HFFc6 (cell line): ENCODE measurements around the gene COX4I1. TPM values are rescaled to one million over a fixed set of nuclear protein-coding genes. Genes with fewer than 3 reads are reported as not detected.

Experiments used
- DNase-seq: peaks from one replicate; pipeline ENCODE4 v3.0.0-alpha.2; 2018
- H3K27ac Mint-ChIP-seq: 2 replicates; pipeline ENCODE4 v1.8.0; 2020; ENCODE audit warnings: mild to moderate bottlenecking, mixed read lengths
- H3K27me3 Mint-ChIP-seq: 2 replicates; pipeline ENCODE4 v1.8.0; 2021; ENCODE audit warnings: mild to moderate bottlenecking, moderate library complexity, mixed read lengths; ENCODE audit not compliant: insufficient read depth
- H3K36me3 Mint-ChIP-seq: 2 replicates; pipeline ENCODE4 v1.8.0; 2021; ENCODE audit warnings: low read depth, mixed read lengths
- H3K4me1 Mint-ChIP-seq: 2 replicates; pipeline ENCODE4 v1.8.0; 2020; ENCODE audit warnings: low read depth, mixed read lengths
- H3K4me3 Mint-ChIP-seq: 2 replicates; pipeline ENCODE4 v1.8.0; 2020; ENCODE audit warnings: mild to moderate bottlenecking, moderate library complexity, mixed read lengths
- H3K9me3 Mint-ChIP-seq: 2 replicates; pipeline ENCODE4 v1.8.0; 2020; ENCODE audit warnings: mild to moderate bottlenecking, mixed read lengths
- CTCF ChIP-seq: fragments of 200-600 bp; sonication (generic); IDR thresholded peaks from 2 replicates; pipeline ENCODE4 v1.5.0; 2021; ENCODE audit warnings: antibody characterized with exemption, mild to moderate bottlenecking
- long read RNA-seq: library from polyadenylated mRNA; unstranded; transcript quantifications from one replicate; pipeline ENCODE4 v2.0.0, GENCODE V29; 2019
- total RNA-seq, 6 experiments: library from RNA; stranded (reverse); fragmentation: NEBNext Ultra II Directional; extraction: Animal tissue kit (Norgen Biotek cat#: 25700); gene quantifications; 2 replicates in 1 of 6; 3 replicates in 5 of 6; pipeline ENCODE4 v1.2.3, GENCODE V29; 2021

The COX4I1 gene
- 100 to 1,000 TPM; 427 to 518 (median 497) TPM for total RNA-seq
- long read RNA-seq, transcript COX4I1-201 (5 exons, 708 nt): major isoform, 504 of 559 reads
- long read RNA-seq, partial matches to known transcripts: 36 of 559 reads
- long read RNA-seq, other reads (novel, unspliced or antisense): 12 of 559 reads

- no peaks in the 10 kb centered on the region for H3K9me3 Mint-ChIP-seq
- peak; percentile 92 for DNase-seq
- peaks cover 52% of the 10 kb centered on the region for H3K4me1 Mint-ChIP-seq
- peak within 1 kb of the TSS; percentile 92 for H3K27ac Mint-ChIP-seq
- H3K36me3 Mint-ChIP-seq: peaks cover 60% of the 10 kb centered on the region
- peak within 1 kb of the TSS; percentile 94 for H3K4me3 Mint-ChIP-seq
- TF ChIP-seq CTCF: no peak
- no peaks in the 10 kb centered on the region; the same call in none of the 2 replicates for H3K27me3 Mint-ChIP-seq
Measured at GRCh38 chr16:85799497-85800320, at the start of gene COX4I1, which contains the start of gene EMC8. Gene COX4I1, plus strand, starts transcription at chr16:85799695. Its CDS starts 1,511 bp downstream, at chr16:85801206. Gene EMC8, minus strand, starts transcription at chr16:85799544. Its CDS starts 249 bp downstream, at chr16:85799295.

- DNase-seq: no peak
- H3K4me3 Mint-ChIP-seq: peak overlapping the region; percentile 97
Measured at GRCh38 chr16:85749771-85750145, 49.7 kb upstream of the COX4I1 start.

GRCh38 chr16:85750146-85750826, 49.2 kb upstream of the COX4I1 start:
- peak overlapping the region; percentile 89 for H3K27ac Mint-ChIP-seq
- DNase-seq: peak; percentile 37
- peak; percentile 29 for TF ChIP-seq CTCF
- no peaks in the 10 kb centered on the region for H3K9me3 Mint-ChIP-seq
- H3K36me3 Mint-ChIP-seq: no peaks in the 10 kb centered on the region
- H3K4me1 Mint-ChIP-seq: peaks cover 47% of the 10 kb centered on the region
- no peaks in the 10 kb centered on the region; the same call in 1 of the 2 replicates for H3K27me3 Mint-ChIP-seq
- H3K4me3 Mint-ChIP-seq: peak overlapping the region; percentile 97

More at GRCh38 chr16:85749771-85750145, 49.7 kb upstream of the COX4I1 start:
- no peak for TF ChIP-seq CTCF
- Mint-ChIP-seq H3K36me3 (no peaks in the 10 kb centered on the region), H3K27ac (peak overlapping the region; percentile 89), H3K27me3 (no peaks in the 10 kb centered on the region), H3K9me3 (no peaks in the 10 kb centered on the region), H3K4me1 (peaks cover 47% of the 10 kb centered on the region)

GRCh38 chr16:85750827-85751697, 48.4 kb upstream of the COX4I1 start, which contains the start of gene C16orf74:
Gene C16orf74, minus strand, starts transcription at chr16:85751096. Its CDS starts 15,879 bp downstream, at chr16:85735217.
- Mint-ChIP-seq H3K27ac (peak within 1 kb of the TSS; percentile 89), H3K4me1 (peaks cover 46% of the 10 kb centered on the region), H3K36me3 (no peaks in the 10 kb centered on the region), H3K9me3 (no peaks in the 10 kb centered on the region), H3K27me3 (no peaks in the 10 kb centered on the region; the same call in 1 of the 2 replicates), H3K4me3 (peak within 1 kb of the TSS; percentile 97)
- DNase-seq: peak; percentile 20
- no peak for TF ChIP-seq CTCF
